Psoas muscle (tissue), 8 donors: ENCODE measurements around the gene CETP. TPM values are rescaled to one million over a fixed set of nuclear protein-coding genes. Genes with fewer than 3 reads are reported as not detected.

Experiments
- ATAC-seq, 4 donors: fragments of 200-7000 bp; cut with Tn5 transposase; one replicate each; pipeline ENCODE4 v1.9.1; 2020; ENCODE audit warnings: moderate library complexity in 3 of 4, mild to moderate bottlenecking in 2 of 4
- DNase-seq, 2 donors: peaks; one replicate each; pipeline ENCODE4 v3.0.0-alpha.2; 2020
- H3K27ac ChIP-seq: fragments of 200-600 bp; one replicate; pipeline ENCODE4 v1.8.0; 2022
- H3K27me3 ChIP-seq, 3 donors: fragments of 200-600 bp in 1 of 3; one replicate each; pipeline versions ENCODE4 v1.6.1 to v1.8.0; 2013 to 2022; ENCODE audit warnings: low read length in 2 of 3, mild to moderate bottlenecking in 2 of 3, moderate library complexity in 1 of 3; ENCODE audit not compliant: insufficient read depth in 3 of 3
- H3K36me3 ChIP-seq, 2 donors: fragments of 200-600 bp in 1 of 2; one replicate each; pipeline versions ENCODE4 v1.6.1 to v1.8.0; 2013 to 2022; ENCODE audit warnings: low read depth in 1 of 2, mild to moderate bottlenecking in 1 of 2, moderate library complexity in 1 of 2; ENCODE audit not compliant: insufficient read depth in 1 of 2
- H3K4me1 ChIP-seq: fragments of 200-600 bp; one replicate; pipeline ENCODE4 v1.8.0; 2022
- H3K4me3 ChIP-seq: fragments of 200-600 bp; one replicate; pipeline ENCODE4 v1.8.0; 2022; ENCODE audit warnings: mild to moderate bottlenecking
- H3K9me3 ChIP-seq: fragments of 200-600 bp; one replicate; pipeline ENCODE4 v1.8.0; 2022
- CTCF ChIP-seq: fragments of 200-600 bp; IDR thresholded peaks from one replicate; pipeline ENCODE4 v1.8.0; 2022; ENCODE audit warnings: antibody characterized with exemption
- WGBS, 3 donors: extraction: QIAGEN DNeasy Blood & Tissue Kit; methylation state at CpG; one replicate each; pipeline versions ENCODE4 v1.1.6 to v1.1.7; 2013; 5-methylcytosine and 5-hydroxymethylcytosine counted together
- intact Hi-C, 2 donors: fragments of 100-400 bp; cut with DNase I; formaldehyde crosslinking; loops; one replicate each; pipeline versions ENCODE4 v1.11.0 to v1.14.2; 2022
- polyA plus RNA-seq, 3 donors: library from polyadenylated mRNA; stranded (reverse); fragments of 200-250 nt; gene quantifications; one replicate each; pipeline ENCODE4 v1.2.3, GENCODE V29; 2013
- total RNA-seq, 4 donors: library from RNA; stranded (reverse); fragmentation: NEBNext Ultra II Directional in 2 of 4; extraction: Animal tissue kit (Norgen Biotek cat#: 25700) in 2 of 4; gene quantifications; one replicate each; pipeline versions ENCODE4 v1.2.1 to v1.2.4, GENCODE V29; 2021 to 2023
- donor health status: healthy with polysubstance abuse.
- donor health status: DM: no; HTN: no; CAD: no; lungs with moderate emphysema.
- donor health status: Bipolar disorder and iron deficiency.
- donor health status: healthy.
- donor health status: DM: yes; HTN: yes; CAD: no.
- donor health status: DM: no; HTN: no; CAD: no.
- donor health status: DM: no; HTN: no; CAD: no.
- donor health status: DM: yes; HTN: yes; CAD: no.

CETP gene
- total and polyA plus RNA-seq, 7 donors: 0.05 to 0.67 (median 0.17) TPM; not detected in 2

DNA sequence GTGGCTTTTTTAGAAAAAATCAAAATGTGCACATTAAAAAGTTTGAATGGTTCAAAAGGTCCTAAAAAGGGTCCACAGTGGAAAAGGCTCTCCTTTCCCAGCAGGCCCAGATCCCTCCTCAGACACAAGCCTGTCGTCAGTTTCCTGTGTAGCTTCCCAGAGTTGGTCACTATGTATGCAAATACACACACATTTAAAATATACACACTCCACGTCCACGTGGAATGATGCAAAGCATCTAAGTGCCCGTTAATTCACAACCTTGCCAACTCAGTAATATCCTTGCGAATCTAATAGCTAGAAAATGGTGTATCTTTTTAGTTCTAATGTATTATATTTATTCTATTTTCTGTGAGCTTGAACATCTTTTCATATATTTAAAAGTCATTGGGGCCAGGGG, 45.3 kb downstream of the CETP start:
- no peak for DNase-seq
- no peaks in the 10 kb centered on the region for H3K9me3 ChIP-seq
- no peaks in the 10 kb centered on the region for H3K36me3 ChIP-seq
- no peak overlapping the region for H3K27ac ChIP-seq
- no peaks in the 10 kb centered on the region for H3K27me3 ChIP-seq
- no peak overlapping the region for H3K4me3 ChIP-seq
- H3K4me1 ChIP-seq: no peaks in the 10 kb centered on the region
- WGBS, 3 donors: 69 to 82% (median 79%) methylated on average over 5 of the region's 5 CpGs
- no peak for TF ChIP-seq CTCF
- intact Hi-C loops: no loop called here
- ATAC-seq: no peak

DNA sequence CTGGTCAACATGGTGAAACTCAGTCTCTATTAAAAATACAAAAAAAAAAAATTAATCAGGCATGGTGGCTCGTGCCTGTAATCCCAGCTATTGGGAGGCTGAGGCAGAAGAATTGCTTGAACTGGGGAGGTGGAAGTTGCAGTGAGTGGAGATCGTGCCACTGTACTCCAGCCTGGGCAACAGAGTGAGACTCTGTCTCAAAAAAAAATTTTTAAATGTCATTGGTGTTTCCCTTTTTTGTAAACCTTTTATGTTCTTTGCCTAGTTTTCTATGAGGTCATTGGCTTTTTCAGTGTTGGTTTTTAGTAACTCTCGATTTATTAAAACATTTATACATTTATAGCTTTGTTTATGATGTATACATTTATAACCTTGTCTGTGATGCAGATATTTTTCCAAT, 45.8 kb downstream of the CETP start:
- H3K27ac ChIP-seq: no peak overlapping the region
- H3K9me3 ChIP-seq: no peaks in the 10 kb centered on the region
- no peak overlapping the region for H3K4me3 ChIP-seq
- no peaks in the 10 kb centered on the region for H3K27me3 ChIP-seq
- intact Hi-C loops: no loop called here
- no peaks in the 10 kb centered on the region for H3K36me3 ChIP-seq
- no peaks in the 10 kb centered on the region for H3K4me1 ChIP-seq
- no peak for DNase-seq
- no peak for ATAC-seq
- 84 to 94% (median 86%) methylated on average over 3 of the region's 3 CpGs for WGBS, 3 donors
- TF ChIP-seq CTCF: no peak

DNA sequence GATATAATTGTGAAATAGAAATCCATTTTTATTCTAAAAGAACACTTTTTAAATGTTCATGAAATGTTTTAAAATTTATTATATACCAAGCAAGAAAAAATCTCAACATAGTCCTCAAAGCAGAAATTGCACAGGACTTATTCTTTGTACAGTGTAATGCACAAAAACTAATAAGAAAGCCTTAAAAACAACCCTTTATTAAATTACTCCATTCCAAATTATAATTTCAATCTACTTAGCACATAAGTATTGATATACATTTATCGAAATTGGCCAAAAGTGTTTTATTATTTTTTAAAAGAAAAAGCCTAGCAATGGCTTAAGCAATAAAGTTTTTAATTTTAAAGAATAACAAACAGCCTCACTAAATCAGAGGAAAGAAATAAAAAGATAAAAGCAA, 46.7 kb downstream of the CETP start:
- no peaks in the 10 kb centered on the region for H3K4me1 ChIP-seq
- ATAC-seq (no peak), DNase-seq (no peak)
- no peak overlapping the region for H3K4me3 ChIP-seq
- no peaks in the 10 kb centered on the region for H3K9me3 ChIP-seq
- intact Hi-C loops: no loop called here
- TF ChIP-seq CTCF: no peak
- H3K27ac ChIP-seq: no peak overlapping the region
- WGBS, 3 donors: 95 to 98% (median 95%) methylated on average over 1 of the region's 1 CpG
- H3K36me3 ChIP-seq: no peaks in the 10 kb centered on the region
- H3K27me3 ChIP-seq: no peaks in the 10 kb centered on the region

- no peaks in the 10 kb centered on the region for H3K27me3 ChIP-seq
- H3K27ac ChIP-seq: no peak overlapping the region
- intact Hi-C loops: no loop called here
- no peak overlapping the region for H3K4me3 ChIP-seq
- no peaks in the 10 kb centered on the region for H3K36me3 ChIP-seq
- WGBS, 3 donors: 87 to 92% (median 90%) methylated on average over 2 of the region's 2 CpGs
- DNase-seq (no peak), ATAC-seq (no peak)
- no peaks in the 10 kb centered on the region for H3K4me1 ChIP-seq
- no peak for TF ChIP-seq CTCF
- H3K9me3 ChIP-seq: peaks cover 6% of the 10 kb centered on the region
Observed at GRCh38 chr16:57009643-57010170, 48.0 kb downstream of the CETP start.

DNA sequence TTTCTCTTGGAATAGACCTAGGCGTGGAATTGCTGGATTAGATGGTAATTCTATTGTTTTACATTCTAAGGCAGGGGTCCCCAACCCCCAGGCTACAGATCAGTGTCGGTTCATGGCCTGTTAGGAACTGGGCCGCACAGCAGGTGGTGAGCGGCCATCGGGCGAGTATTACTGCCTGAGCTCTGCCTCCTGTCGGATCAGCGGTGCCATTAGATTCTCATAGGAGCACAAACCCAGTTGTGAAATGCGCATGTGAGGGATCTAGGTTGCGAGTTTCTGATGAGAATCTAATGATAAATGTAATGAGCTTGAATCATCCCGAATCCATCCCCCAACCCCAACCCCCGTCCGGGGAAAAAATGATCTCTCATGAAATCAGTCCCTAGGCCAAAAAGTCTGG, 50.6 kb downstream of the CETP start:
- H3K4me1 ChIP-seq: no peaks in the 10 kb centered on the region
- H3K9me3 ChIP-seq: peaks cover 6% of the 10 kb centered on the region
- no peak for DNase-seq
- H3K27ac ChIP-seq: no peak overlapping the region
- no peak for TF ChIP-seq CTCF
- 84 to 87% (median 86%) methylated on average over 13 of the region's 13 CpGs for WGBS, 3 donors
- H3K36me3 ChIP-seq: no peaks in the 10 kb centered on the region
- no peak overlapping the region for H3K4me3 ChIP-seq
- ATAC-seq: no peak
- H3K27me3 ChIP-seq: no peaks in the 10 kb centered on the region
- intact Hi-C loops: no loop called here
